Measurements from ENCODE around the gene LCN6. TPM values are rescaled to one million over a fixed set of nuclear protein-coding genes. Genes with fewer than 3 reads are reported as not detected.
"Not testable (repeated sequence)": the region's sequence is repeated elsewhere in the genome, so short reads cannot be mapped to it uniquely, and the experiment has no call there.

The LCN6 gene, protein sequence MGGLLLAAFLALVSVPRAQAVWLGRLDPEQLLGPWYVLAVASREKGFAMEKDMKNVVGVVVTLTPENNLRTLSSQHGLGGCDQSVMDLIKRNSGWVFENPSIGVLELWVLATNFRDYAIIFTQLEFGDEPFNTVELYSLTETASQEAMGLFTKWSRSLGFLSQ
- not detected for total RNA-seq

DNA sequence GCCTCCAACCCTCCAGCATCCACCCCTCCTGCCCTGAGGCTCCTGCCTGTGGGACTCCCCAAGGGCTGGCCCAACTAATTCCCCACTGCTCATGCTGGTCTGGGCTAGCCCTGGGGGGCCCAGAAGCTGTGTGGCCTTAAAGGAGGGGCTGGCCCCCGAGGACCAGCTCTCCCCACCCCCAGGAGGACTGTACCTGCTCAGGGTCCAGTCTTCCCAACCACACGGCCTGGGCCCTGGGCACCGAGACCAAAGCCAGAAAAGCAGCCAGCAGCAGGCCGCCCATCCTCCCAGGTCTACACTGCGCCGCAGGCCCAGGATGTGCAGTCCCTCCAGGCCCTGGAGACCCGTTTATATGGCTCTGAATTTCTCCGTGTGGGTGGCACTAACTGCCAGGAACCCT lies at the start of gene LCN6:
Gene LCN6, minus strand, starts transcription at position 325 of the 400 bp plus-strand sequence. Its CDS starts 42 bp downstream, at position 283.
- no peak for ATAC-seq
- no peak for DNase-seq (ENCODE audit: low spot score)

DNA sequence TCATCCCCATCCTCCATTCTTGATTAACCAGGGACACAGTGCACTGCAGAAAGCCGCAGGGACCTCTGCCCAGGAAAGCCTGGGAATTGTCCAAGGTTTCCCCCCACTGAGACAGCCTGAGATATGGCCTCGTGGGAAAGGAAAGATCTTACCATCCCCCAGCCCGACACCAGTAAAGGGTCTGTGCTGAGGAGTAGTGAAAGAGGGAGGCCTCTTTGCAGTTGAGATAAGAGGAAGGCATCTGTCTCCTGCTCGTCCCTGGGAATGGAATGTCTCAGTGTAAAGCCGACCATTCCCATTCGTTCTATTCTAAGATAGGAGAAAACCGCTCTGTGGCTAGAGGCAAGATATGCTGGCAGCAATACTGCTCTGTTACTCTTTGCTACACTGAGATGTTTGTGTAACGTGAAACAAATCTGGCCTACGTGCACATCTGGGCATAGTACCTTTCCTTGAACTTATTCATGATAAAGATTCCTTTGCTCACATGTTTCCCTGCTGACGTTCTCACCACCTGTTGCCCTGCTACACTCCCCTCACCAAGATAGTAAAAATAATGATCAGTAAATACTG lies 48.5 kb upstream of the LCN6 start:
- ATAC-seq; DNase-seq (ENCODE audit: low spot score): not testable (repeated sequence)

DNA sequence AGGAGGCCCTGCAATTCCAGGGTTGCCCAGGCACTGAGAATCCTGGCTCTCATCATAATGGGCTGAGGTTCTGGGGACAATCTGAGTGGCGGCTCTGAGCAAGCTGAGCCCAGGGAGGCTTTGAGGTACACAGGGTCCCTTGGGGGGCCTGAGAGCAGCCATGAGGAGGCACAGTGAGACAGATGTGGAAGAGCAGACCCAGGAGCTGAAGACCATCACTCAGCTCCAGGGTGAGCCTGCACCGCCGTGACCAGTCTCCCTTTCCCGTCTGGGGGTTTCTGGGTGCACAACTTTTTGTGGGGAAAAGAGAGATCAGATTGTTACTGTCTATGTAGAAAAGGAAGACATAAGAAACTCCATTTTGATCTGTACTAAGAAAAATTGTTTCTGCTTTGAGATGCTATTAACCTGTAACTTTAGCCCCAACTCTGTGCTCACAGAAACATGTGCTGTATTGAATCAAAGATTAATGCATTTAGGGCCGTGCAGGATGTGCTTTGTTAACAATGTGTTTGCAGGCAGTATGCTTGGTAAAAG lies 48.0 kb upstream of the LCN6 start, which contains the start of gene CCDC183:
Gene CCDC183, plus strand, starts transcription at position 101 of the 537 bp plus-strand sequence. Its CDS starts 60 bp downstream, at position 161.
- ATAC-seq (no peak), DNase-seq (ENCODE audit: low spot score) (no peak)

DNA sequence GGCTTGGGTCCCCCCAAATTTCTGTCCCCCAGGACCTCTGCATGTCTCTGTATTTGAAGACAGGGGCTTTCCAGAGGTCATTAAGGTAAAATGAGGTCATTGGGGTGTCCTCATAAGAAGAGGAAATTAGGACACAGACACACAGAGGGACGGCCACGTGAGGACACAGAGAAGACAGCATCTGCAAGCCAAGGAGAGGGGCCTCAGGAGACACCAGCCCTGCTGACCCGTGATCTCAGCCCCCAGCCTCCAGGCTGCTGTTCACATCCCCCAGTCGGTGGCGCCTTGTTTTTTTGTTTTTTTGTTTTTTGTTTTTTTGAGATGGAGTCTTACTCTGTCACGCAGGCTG lies 46.6 kb upstream of the LCN6 start:
- ATAC-seq (no peak), DNase-seq (ENCODE audit: low spot score) (no peak)

DNA sequence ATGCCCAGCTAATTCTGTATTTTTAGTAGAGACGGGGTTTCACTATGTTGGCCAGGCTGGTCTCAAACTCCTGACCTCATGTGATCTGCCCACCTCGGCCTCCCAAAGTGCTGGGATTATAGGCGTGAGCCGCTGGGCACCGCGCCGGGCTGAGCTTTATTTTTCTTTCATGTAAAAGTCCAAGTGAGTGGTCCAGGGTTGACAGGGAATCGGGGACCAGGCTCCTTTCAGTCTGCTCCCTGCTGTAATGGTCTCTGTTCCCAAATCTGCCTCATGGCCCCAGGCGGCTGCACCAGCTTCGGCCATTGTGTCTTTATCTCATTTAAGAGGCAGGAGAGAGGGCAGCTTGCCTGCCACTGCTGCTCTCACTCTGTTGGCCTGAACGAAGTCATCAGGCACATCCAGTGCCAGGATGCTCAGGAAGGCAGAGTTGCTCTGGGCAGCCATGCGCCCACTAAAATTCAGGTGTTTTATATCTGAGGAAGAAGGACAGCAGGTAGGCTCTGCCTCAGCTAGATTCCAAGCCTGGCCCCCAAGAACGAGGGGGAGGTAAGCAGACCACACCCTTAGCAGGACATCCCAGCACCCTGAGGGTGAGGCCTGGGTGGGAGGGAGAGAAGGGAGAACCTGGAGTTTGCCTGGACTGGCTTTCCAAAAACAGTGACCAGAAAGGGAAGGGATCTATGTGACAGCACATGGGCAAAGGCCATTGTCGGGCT lies 46.1 kb upstream of the LCN6 start:
- DNase-seq (ENCODE audit: low spot score) (no peak), ATAC-seq (no peak)

DNA sequence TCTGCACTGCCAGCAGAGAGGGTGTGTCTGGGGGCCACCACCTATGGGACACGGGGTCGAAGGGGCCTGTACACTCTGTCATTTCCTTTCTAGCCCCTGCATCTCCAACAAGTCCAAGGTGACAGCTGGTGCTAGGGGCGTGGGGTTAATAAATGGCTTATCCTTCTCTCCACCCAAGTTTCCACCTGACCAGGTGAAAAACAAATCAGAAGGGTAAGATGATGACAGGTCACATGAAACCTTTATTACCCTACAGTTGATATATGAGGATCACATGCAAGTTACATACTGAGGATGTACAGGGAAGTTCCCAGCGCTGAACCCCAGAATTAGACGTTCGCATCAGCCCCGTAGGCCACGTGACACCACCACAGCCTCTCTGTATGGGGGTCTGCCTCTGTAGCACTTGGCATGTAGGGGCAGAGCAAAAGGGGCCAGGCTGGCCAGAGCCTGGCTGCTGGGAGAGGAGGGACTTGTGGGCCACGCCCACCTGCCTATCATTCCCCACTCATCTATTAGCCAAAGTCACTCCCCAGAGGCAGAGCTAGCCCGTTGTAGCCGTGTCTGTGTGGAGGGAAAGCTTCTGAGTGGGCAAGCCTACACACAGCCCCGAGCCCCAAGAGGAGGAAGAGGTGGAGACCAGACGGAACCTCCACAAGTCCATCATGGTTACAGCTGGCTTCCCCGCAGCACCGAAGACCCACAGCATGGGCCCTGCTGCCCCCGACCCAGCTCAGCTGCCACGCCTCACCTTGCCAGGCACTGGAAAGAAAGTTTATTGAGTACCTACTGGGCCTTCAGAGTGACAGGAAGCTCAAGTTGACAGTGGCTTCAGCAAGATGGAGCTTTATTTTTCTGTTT lies 45.0 kb upstream of the LCN6 start:
- no peak for DNase-seq (ENCODE audit: low spot score)
- no peak for ATAC-seq

DNA sequence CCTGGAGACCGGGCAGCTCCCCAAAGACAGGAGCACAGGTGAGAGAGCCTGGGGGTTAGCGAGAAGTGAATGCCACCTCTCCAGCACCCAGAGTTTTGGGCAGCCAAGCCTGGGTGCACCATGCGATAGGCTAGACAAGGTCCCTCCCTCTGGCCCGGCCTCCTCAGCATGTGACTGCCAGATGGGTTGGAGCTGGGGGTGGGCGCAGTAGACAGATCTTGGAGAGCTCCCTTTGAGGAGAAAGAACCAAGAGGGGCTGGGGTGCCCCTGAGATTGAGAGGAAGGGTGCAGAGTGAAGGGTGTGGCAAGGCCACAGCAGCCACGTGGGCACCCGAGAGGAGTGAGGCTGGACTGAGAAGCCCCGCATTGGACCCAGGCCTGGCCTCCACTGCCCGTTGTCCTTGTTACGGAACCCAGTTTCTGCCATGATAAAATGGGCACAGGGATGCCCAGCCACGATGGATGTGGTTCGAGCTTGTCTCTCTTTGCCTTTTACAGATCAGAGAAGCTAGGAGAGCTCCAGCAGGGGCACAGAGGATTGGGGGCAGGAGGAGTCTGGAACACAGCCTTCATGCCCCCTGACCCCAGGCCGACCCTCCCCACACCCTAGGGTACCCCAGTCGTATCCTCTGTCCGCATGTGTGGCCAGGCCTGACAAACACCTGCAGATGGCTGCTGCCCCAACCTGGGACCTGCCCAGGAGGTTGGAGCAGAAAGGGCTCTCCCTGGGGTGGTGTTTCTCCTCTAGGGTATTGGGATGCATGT lies 44.2 kb upstream of the LCN6 start:
- ATAC-seq (no peak), DNase-seq (ENCODE audit: low spot score) (no peak)

DNA sequence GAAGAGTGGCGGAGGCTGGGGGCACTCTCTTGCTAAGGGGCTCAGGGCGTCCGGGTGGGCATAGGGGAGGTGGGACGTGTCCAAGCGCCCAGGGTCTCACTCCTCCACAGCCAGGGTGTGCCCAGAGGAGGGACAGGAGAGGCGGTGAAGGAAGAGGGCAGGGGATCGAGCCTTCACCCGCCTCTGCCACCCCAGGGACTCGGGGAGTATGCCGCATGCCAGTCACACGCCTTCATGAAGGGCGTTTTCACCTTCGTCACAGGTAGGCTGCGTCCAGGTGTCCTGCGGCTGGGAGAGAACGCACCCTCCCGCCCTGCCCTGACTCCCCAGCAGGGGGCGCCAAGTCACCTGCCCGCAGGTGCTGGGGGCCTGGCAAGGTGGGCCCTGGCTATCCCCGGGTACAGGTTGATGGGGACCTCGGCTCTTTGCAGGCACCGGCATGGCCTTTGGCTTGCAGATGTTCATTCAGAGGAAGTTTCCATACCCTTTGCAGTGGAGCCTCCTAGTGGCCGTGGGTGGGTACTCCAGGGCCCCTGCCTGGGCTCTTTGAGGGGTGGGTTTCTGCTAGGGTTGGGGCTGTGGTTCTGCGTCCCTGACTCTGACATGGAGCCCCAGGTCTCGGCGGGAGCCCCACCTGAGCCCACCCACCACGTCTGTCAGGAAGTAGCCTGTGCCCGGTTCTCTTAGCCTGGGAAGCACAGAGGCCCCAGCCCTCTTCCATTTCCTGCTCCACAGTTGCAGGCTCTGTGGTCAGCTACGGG lies 43.4 kb upstream of the LCN6 start:
- ATAC-seq (peak; percentile 52), DNase-seq (ENCODE audit: low spot score) (peak; percentile 81)

DNA sequence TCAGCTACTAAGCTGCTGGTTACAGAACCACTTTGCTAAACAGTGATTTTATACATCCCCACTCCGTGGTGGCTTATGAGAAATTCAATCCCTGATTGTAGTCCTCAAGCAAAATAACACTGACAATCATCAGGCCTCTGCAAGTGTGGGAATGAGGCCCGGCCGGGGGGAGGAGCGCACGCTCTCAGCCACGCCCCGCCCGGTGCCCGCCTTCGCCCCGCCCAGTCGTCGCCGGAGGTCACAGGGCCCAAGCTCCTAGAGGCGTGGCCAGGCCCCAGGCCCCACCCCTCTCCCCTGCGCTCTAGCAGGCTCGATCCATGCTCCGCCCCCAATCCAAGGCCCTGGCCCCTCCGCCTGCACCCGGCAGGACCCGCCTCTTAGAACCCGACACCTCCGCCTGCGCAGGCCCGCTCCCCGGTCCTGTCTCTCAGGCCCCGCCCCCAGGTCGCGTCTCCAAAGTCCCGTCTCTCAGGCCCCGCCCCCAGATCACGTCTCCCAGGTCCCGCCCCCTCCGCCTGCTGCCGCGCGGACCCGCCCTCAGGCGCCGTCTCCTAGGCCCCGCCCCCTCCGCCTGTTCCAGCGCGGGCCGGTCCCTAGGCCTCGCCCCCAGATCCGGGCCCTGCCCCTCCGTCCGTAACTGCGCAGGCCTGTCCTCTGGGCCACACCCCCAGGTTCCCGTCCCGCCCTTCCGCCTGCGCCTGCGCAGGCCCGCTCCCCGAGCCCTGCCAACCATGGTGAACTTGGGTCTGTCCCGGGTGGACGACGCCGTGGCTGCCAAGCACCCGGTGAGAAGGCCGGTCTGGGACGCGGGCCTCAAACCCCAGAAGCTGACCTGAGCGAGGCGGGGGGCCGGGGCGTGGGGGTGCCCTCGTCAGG lies 42.6 kb upstream of the LCN6 start, which contains the start of gene TMEM141:
Gene TMEM141, plus strand, starts transcription at position 705 of the 876 bp plus-strand sequence. Its CDS starts 27 bp downstream, at position 732.
- ATAC-seq = peak; percentile 85
- DNase-seq (ENCODE audit: low spot score) = peak; percentile 100

DNA sequence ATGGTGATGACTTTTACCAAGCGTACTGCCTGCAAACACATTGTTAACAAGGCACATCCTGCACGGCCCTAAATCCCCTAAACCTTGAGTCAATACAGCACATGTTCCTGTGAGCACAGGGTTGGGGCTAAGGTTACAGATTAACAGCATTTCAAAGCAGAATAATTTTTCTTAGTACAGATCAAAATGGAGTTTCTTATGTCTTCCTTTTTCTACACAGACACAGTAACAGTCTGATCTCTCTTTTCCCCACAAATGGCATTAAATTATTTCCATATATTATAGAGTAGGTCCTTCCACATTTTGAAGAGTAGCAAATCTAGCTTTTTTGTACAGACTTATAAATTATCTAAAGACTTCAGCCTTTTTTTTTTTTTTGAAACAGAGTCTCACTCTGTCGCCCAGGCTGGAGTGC lies 41.2 kb upstream of the LCN6 start:
- no peak for DNase-seq (ENCODE audit: low spot score)
- ATAC-seq = no peak

DNA sequence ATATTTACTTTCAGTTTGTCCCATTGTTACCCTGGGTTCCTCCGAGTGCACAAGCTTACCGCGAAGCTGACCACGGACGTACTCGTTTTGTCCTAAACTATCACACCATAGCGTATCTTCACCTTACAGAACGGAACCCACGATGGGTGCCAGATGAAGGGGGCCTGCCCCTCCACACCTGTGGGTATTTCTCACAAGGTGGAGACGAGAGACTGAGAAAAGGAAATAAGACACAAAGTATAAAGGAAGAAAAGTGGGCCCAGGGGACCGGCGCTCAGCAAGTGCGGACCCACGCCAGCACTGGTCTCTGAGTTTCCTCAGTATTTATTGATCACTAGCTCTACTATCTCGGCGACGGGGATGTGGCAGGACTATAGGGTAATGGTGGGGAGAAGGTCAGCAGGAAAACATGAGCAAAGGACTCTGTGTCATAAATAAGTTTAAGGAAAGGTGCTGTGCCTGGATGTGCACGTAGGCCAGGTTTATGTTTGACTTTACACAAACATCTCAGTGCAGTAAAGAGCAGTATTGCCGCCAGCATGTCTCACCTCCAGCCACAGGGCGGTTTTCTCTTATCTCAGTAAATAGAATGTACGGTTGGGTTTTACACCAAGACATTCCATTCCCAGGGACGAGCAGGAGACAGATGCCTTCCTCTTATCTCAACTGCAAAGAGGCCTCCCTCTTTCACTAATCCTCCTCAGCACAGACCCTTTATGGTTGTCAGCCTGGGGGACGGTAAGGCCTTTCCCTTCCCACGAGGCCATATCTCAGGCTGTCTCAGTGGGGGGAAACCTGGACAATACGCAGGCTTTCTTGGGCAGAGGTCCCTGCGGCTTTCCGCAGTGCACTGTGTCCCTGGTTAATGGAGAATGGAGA lies 40.6 kb upstream of the LCN6 start:
- not testable (repeated sequence) for DNase-seq (ENCODE audit: low spot score); ATAC-seq

DNA sequence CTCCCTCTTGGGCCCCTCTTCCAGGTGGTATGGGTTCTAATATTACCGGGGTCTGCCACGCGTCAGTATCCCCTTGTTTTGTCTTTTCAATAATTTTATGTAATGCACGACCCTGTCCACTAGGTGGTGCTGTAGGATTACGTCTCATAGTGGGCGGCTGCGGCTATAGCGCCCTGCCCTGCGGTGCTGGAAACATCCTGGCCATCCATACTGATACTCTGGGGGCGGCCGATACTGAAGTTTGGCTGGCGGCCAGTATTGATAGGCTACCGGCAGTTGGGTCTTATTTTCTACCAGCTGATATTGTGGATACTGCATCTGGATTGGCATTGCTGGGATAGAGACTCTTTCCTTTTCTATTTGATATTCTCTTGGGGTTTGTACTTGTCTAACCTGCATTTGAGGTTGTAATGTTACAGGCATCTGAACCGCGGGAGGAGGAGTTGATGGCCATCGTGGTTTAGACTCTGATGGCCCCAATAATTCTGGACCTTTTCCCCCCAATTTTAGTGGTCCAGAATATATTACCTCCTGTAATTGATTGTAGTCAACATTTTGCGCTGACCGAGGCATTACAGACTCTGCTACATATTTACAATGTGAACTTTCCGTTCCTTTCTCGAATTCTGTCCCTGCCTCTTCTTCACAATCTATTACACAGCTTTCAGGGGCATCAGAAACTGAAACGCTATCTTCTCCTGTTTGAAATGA lies 39.5 kb upstream of the LCN6 start:
- ATAC-seq (peak; percentile 36), DNase-seq (ENCODE audit: low spot score) (peak; percentile 73)

DNA sequence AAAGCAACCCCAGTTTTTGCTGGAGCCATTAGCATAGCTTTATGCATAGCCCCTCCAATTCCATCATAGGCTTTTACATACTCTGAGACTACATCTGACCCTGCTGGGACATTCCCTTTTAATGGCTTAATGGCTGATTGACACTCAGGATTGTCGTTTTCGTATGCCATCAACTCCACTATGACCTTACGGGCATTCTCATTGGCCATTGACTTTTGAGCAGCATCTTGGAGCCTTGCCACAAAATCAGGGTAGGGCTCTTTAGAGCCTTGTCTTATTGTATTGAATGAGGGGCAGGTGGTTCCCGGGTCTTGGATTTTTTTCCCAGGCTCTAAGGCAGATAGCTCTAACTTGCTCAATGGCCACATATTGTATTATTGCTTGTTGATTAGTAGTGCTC lies 38.7 kb upstream of the LCN6 start:
- not testable (repeated sequence) for ATAC-seq

DNA sequence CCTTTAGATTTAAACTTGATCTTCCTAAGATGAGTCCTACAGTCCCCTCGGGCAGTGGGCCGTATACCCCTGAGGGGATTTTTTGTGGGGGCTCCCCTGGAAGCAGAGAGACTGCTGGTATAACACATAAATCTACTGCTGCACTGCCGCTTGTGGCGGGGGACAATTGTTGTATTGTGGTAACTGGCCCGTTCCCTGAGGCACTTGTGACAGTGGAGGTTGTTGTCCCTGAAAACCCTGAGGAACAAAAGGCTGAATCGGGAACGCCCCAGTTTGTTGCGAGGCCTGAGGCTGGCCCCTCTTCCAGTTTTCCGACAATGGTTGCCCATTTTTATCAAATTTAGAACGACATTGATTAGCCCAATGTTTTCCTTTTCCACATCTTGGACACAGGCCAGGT lies 38.1 kb upstream of the LCN6 start:
- ATAC-seq (no peak), DNase-seq (ENCODE audit: low spot score) (no peak)

More for the DNA sequence above, 38.7 kb upstream of the LCN6 start:
- DNase-seq (ENCODE audit: low spot score) = not testable (repeated sequence)

DNA sequence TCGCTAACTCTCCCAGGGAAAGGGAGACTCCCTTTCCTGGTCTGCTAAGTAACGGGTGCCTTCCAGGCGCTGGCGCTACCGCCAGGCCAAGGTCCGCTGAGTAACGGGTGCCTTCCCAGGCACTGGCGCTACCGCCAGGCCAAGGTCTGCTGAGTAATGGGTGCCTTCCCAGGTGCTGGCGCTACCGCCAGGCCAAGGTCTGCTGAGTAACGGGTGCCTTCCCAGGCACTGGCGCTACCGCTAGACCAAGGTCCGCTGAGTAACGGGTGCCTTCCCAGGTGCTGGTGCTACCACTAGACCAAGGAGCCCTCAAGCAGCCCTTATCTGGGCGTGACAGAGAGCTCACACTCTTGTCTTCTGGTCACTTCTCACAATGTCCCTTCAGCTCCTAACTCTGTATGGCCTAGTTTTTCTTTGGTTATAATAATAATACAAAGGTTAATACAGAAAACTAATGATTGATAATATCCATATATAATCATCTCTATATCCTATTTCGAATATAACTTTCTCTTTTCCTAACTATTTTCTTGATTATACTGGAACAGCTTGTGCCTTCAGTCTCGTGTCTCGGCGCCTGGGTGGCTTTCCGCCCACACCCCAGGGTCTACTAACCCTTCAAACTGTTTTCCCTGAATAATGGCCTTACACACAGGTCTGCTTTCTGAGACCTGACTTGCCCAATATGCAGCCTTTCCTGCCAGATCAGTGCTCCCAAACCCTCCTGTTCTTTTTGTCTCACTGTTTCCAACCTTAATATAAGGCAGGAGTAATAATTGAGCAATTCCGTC lies 37.4 kb upstream of the LCN6 start:
- ATAC-seq = peak; percentile 24
- not testable (repeated sequence) for DNase-seq (ENCODE audit: low spot score)

DNA sequence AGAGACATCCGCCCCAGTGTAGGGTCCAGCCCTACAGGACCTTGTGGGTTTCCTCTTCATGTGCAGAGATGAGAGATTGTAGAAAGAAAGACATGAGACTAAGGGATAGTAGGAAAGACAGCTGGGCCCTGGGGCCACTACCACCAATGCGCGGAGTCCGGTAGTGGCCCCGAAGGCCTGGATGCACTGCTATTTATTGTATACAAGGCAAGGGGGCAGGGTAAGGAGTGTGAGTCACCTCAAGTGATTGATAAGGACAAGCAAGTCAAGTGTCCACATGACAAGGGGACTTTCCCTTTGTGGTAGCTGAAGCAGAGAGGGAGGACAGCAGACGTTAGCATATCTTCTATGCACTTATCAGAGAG lies 36.7 kb upstream of the LCN6 start:
- ATAC-seq (no peak), DNase-seq (ENCODE audit: low spot score) (no peak)

All from left lobe of liver (tissue), 2 donors.